MM.1S (cell line): ENCODE results near the gene MAP2K3.

ENCODE experiments used
- DNase-seq: peaks from one replicate; pipeline ENCODE4 v3.0.0-alpha.2; 2015
- H2AFZ ChIP-seq: fragments of 300-600 bp; sonication (generic); 2 replicates; pipeline ENCODE4 v1.6.0; 2016; ENCODE audit warnings: antibody characterized with exemption, low read length
- H3F3A ChIP-seq: fragments of 300-600 bp; sonication (generic); 2 replicates; pipeline ENCODE4 v1.6.1; 2016; ENCODE audit warnings: mild to moderate bottlenecking, antibody characterized with exemption, low read length, moderate library complexity, mixed read lengths; ENCODE audit not compliant: insufficient read depth
- H3K27ac ChIP-seq: fragments of 300-600 bp; sonication (generic); 2 replicates; pipeline ENCODE4 v1.5.1; 2016; ENCODE audit warnings: mild to moderate bottlenecking, low read length
- H3K27me3 ChIP-seq: fragments of 300-600 bp; sonication (generic); replicated peaks from 2 replicates; pipeline ENCODE4 v1.6.0; 2016; ENCODE audit warnings: low read length; ENCODE audit not compliant: insufficient read depth
- H3K36me3 ChIP-seq: fragments of 300-600 bp; sonication (generic); replicated peaks from 2 replicates; pipeline ENCODE4 v1.6.1; 2016; ENCODE audit warnings: mild to moderate bottlenecking, low read length, mixed read lengths; ENCODE audit not compliant: insufficient read depth
- H3K4me1 ChIP-seq: fragments of 300-600 bp; sonication (generic); 2 replicates; pipeline ENCODE4 v1.6.1; 2016; ENCODE audit warnings: low read length, mixed read lengths
- H3K4me2 ChIP-seq: fragments of 300-600 bp; sonication (generic); 2 replicates; pipeline ENCODE4 v1.6.0; 2016; ENCODE audit warnings: low read depth, low read length
- H3K4me3 ChIP-seq: fragments of 300-600 bp; sonication (generic); 2 replicates; pipeline ENCODE4 v1.5.1; 2016; ENCODE audit warnings: low read length, mixed read lengths
- H3K79me2 ChIP-seq: fragments of 300-600 bp; sonication (generic); 2 replicates; pipeline ENCODE4 v1.6.1; 2016; ENCODE audit warnings: mixed run types, low read length, mixed read lengths
- H3K9ac ChIP-seq: fragments of 300-600 bp; sonication (generic); 2 replicates; pipeline ENCODE4 v1.6.1; 2016; ENCODE audit warnings: low read length, mixed read lengths
- H3K9me2 ChIP-seq: fragments of 300-600 bp; sonication (generic); replicated peaks from 2 replicates; pipeline ENCODE4 v1.6.1; 2016; ENCODE audit warnings: mild to moderate bottlenecking, low read length, mixed read lengths; ENCODE audit not compliant: insufficient read depth
- H3K9me3 ChIP-seq: fragments of 300-600 bp; sonication (generic); replicated peaks from 2 replicates; pipeline ENCODE4 v1.6.1; 2016; ENCODE audit warnings: mild to moderate bottlenecking, low read length, mixed read lengths; ENCODE audit not compliant: insufficient read depth
- H4K20me1 ChIP-seq: fragments of 300-600 bp; sonication (generic); 2 replicates; pipeline ENCODE4 v1.6.1; 2016; ENCODE audit warnings: mild to moderate bottlenecking, low read length, moderate library complexity, mixed read lengths; ENCODE audit not compliant: insufficient read depth
- CTCF ChIP-seq: fragments of 300-600 bp; sonication (generic); IDR thresholded peaks from 2 replicates; pipeline ENCODE4 v1.5.1; 2016; ENCODE audit warnings: antibody characterized with exemption, low read length, mixed read lengths
- EZH2 ChIP-seq: fragments of 300-600 bp; sonication (generic); optimal IDR thresholded peaks from 2 replicates; pipeline ENCODE3; 2017; ENCODE audit warnings: low read depth, mild to moderate bottlenecking, antibody characterized with exemption, low read length, mixed read lengths
- EZH2phosphoT487 ChIP-seq: fragments of 300-600 bp; sonication (generic); IDR thresholded peaks from 2 replicates; pipeline ENCODE4 v1.6.1; 2018; ENCODE audit warnings: antibody characterized with exemption, low read length

Gene MAP2K3

GRCh38 chr17:21358682-21359482, 74.4 kb downstream of the MAP2K3 start:
- TF ChIP-seq EZH2phosphoT487 (no peak), EZH2 (no peak), CTCF (no peak)
- Histone ChIP-seq H3K9me2 (no peaks in the 10 kb centered on the region), H3K4me1 (no peaks in the 10 kb centered on the region), H3K79me2 (no peaks in the 10 kb centered on the region), H2AFZ (no peak overlapping the region), H3K4me2 (no peak overlapping the region), H3F3A (no peaks in the 10 kb centered on the region), H3K4me3 (no peak overlapping the region), H4K20me1 (no peaks in the 10 kb centered on the region), H3K27me3 (peaks cover 53% of the 10 kb centered on the region), H3K36me3 (no peaks in the 10 kb centered on the region), H3K9me3 (no peaks in the 10 kb centered on the region), H3K27ac (no peak overlapping the region), H3K9ac (no peak overlapping the region)
- no peak for DNase-seq

GRCh38 chr17:21359483-21359840, 75.0 kb downstream of the MAP2K3 start:
- no peak for DNase-seq
- Histone ChIP-seq H4K20me1 (no peaks in the 10 kb centered on the region), H3K9me3 (no peaks in the 10 kb centered on the region), H3K4me1 (no peaks in the 10 kb centered on the region), H3K9me2 (no peaks in the 10 kb centered on the region), H3K27ac (no peak overlapping the region), H3K27me3 (peaks cover 51% of the 10 kb centered on the region), H3K4me3 (no peak overlapping the region), H3K4me2 (no peak overlapping the region), H3K79me2 (no peaks in the 10 kb centered on the region), H2AFZ (no peak overlapping the region), H3K36me3 (no peaks in the 10 kb centered on the region), H3F3A (no peaks in the 10 kb centered on the region), H3K9ac (no peak overlapping the region)
- TF ChIP-seq EZH2phosphoT487 = no peak
- TF ChIP-seq EZH2 = no peak
- no peak for TF ChIP-seq CTCF

- Histone ChIP-seq H2AFZ (no peak overlapping the region), H3K4me3 (no peak overlapping the region), H3F3A (no peaks in the 10 kb centered on the region), H3K9ac (no peak overlapping the region), H3K36me3 (no peaks in the 10 kb centered on the region), H3K27me3 (peaks cover 46% of the 10 kb centered on the region), H3K27ac (no peak overlapping the region), H3K9me3 (no peaks in the 10 kb centered on the region), H3K9me2 (no peaks in the 10 kb centered on the region), H4K20me1 (no peaks in the 10 kb centered on the region), H3K4me1 (no peaks in the 10 kb centered on the region), H3K4me2 (no peak overlapping the region), H3K79me2 (no peaks in the 10 kb centered on the region)
- TF ChIP-seq CTCF (no peak), EZH2phosphoT487 (no peak), EZH2 (no peak)
- no peak for DNase-seq
Observed at GRCh38 chr17:21360048-21360447, 75.5 kb downstream of the MAP2K3 start.
